Measurements from ENCODE around the gene ILK. TPM values are rescaled to one million over a fixed set of nuclear protein-coding genes. Genes with fewer than 3 reads are reported as not detected.

ILK gene
- total and polyA plus RNA-seq, 2 of the 13 experiments (the other 11 are each of a cell fraction or from before 2014, with no cell fraction given), result 70.3 to 108 TPM

DNA sequence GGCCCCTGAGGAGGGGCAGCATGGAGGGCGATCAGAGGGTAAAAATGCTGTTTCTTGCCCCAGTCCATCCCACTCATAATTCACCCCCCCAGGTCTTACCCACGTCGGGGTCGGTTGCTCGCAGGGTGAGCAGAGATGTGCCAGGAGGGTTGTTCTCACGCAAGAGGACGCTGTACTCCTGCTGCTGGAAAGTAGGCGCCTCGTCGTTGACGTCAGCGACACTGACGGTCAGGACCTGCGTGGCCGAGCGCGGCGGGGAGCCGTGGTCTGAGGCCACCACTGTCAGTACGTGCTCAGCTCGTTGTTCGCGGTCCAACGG, 26.0 kb downstream of the ILK start:
- ChIA-PET CTCF (ENCODE audit: low intra/inter-chr PET ratio, low total read pairs) (no interaction called here), POLR2A (no interaction called here)
- no peak overlapping the region for H3K27ac ChIP-seq (ENCODE audit: extremely low read length, insufficient read depth, low read length)
- intact Hi-C loops (cut with micrococcal nuclease; ENCODE audit: unreplicated experiment), result no loop called here
- ATAC-seq (no peak), FAIRE-seq (no peak), DNase-seq (ENCODE audit: low spot score) (no peak)
- BruUV-seq (replicated peaks), result no TSS peak
- H3K4me3 ChIP-seq (replicated peaks in 1 of 3; ENCODE audit: insufficient read depth in 1 of 3, low read depth in 2 of 3, low read length in 3 of 3), result no peak overlapping the region
- no peaks in the 10 kb centered on the region for H3K9me3 ChIP-seq (ENCODE audit: low read length)
- H3K27me3 ChIP-seq (ENCODE audit: control insufficient read depth in 1 of 2, insufficient read depth in 2 of 2, low read length in 2 of 2), result peaks cover 12 to 72% of the 10 kb centered on the region in 2 experiments; a peak in 4 of 5 replicates
- no peak for TF ChIP-seq POGZ (CRISPR knock-in tag; IDR thresholded peaks at IDR 0.05)
- TF ChIP-seq AGO1 (IDR thresholded peaks at IDR 0.05; ENCODE audit: low read depth, low read length, poor library complexity, severe bottlenecking), result no peak
- TF ChIP-seq ZSCAN22 (CRISPR knock-in tag; IDR thresholded peaks at IDR 0.05), result no peak
- no peak for TF ChIP-seq KLF9 (CRISPR knock-in tag; IDR thresholded peaks at IDR 0.05; ENCODE audit: low read depth)
- H3K79me2 ChIP-seq (ENCODE audit: insufficient read depth, low read length), result no peaks in the 10 kb centered on the region
- H3K4me2 ChIP-seq (ENCODE audit: low read depth, low read length), result no peak overlapping the region
- peaks cover 24% of the 10 kb centered on the region for H3K4me1 ChIP-seq (ENCODE audit: insufficient read depth, low read length)
- no peaks in the 10 kb centered on the region for H3K36me3 ChIP-seq (replicated peaks in 1 of 2; ENCODE audit: control insufficient read depth in 1 of 2, insufficient read depth in 2 of 2, low read length in 2 of 2)
- in situ Hi-C loops (cut with HindIII; ENCODE audit: extremely low pct_ligation_motif_present, low pct_unique_long_range_greater_than_20kb), result no loop called here
- no peaks in the 10 kb centered on the region for H4K20me1 ChIP-seq (ENCODE audit: insufficient read depth, low read length)
- WGBS (ENCODE audit: low lambda C conversion rate), result 89% methylated on average over 18 of the region's 24 CpGs
- no peak overlapping the region for H3K9ac ChIP-seq (ENCODE audit: insufficient read depth, low read depth, low read length)
- no peak overlapping the region for H2AFZ ChIP-seq (ENCODE audit: low read length)

DNA sequence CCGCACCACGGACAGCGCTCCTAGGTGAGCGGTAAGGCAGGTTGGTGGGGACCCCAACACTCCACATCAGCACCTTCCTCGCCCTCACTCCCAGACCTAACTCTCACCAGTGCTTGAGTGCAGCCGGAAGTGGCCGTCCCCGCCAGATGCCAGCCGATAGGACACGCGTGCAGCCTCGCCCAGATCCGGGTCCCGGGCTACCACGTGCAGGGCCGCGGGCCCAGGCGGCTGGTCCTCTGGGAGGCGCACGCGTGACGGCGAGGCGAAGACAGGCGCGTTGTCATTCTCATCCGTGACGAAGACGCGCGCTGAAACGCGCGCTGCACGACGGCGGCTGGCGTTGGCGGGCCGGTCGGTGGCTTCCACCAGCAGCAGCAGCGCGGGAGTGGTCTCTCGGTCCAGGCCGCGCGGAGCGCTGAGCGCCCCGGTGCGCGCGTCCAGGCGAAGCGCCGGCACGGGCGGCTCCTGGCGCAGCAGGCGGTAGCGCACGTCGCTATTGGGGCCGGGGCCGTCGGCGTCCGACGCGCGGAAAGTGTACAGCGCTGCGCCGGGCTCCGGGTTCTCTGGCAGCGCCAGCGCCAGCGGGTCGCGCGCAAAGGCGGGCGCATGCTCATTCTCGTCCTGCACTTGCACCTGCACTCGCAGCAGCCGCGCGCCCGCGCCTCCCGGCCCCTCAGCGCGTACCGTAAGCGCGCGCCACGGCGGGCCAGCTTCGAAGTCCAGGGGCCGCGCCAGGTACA, 26.5 kb downstream of the ILK start:
- no peaks in the 10 kb centered on the region for H4K20me1 ChIP-seq (ENCODE audit: insufficient read depth, low read length)
- peaks cover 24% of the 10 kb centered on the region for H3K4me1 ChIP-seq (ENCODE audit: insufficient read depth, low read length)
- H3K4me3 ChIP-seq (replicated peaks in 1 of 3; ENCODE audit: insufficient read depth in 1 of 3, low read depth in 2 of 3, low read length in 3 of 3), result peak overlapping the region in 1 of 3 experiments; percentile 48; a peak in 2 of 6 replicates
- H3K27ac ChIP-seq (ENCODE audit: extremely low read length, insufficient read depth, low read length), result no peak overlapping the region
- FAIRE-seq (no peak), ATAC-seq (no peak; the same call in 2 of the 3 replicates), DNase-seq (ENCODE audit: low spot score) (no peak)
- H3K79me2 ChIP-seq (ENCODE audit: insufficient read depth, low read length), result no peaks in the 10 kb centered on the region
- no TSS peak for BruUV-seq (replicated peaks)
- peaks cover 9 to 67% of the 10 kb centered on the region in 2 experiments; a peak in 4 of 5 replicates for H3K27me3 ChIP-seq (ENCODE audit: control insufficient read depth in 1 of 2, insufficient read depth in 2 of 2, low read length in 2 of 2)
- ChIA-PET CTCF (ENCODE audit: low intra/inter-chr PET ratio, low total read pairs) (no interaction called here), POLR2A (no interaction called here)
- WGBS (ENCODE audit: low lambda C conversion rate), result 47% methylated on average over 38 of the region's 102 CpGs
- no peak overlapping the region for H2AFZ ChIP-seq (ENCODE audit: low read length)
- H3K9ac ChIP-seq (ENCODE audit: insufficient read depth, low read depth, low read length), result no peak overlapping the region
- no peaks in the 10 kb centered on the region for H3K9me3 ChIP-seq (ENCODE audit: low read length)
- intact Hi-C loops (cut with micrococcal nuclease; ENCODE audit: unreplicated experiment), result no loop called here
- in situ Hi-C loops (cut with HindIII; ENCODE audit: extremely low pct_ligation_motif_present, low pct_unique_long_range_greater_than_20kb), result no loop called here
- H3K4me2 ChIP-seq (ENCODE audit: low read depth, low read length), result peak overlapping the region; percentile 51
- no peaks in the 10 kb centered on the region for H3K36me3 ChIP-seq (replicated peaks in 1 of 2; ENCODE audit: control insufficient read depth in 1 of 2, insufficient read depth in 2 of 2, low read length in 2 of 2)
- TF ChIP-seq ZNF563 (CRISPR knock-in tag; IDR thresholded peaks at IDR 0.05) (0 out of 2 replicates have a peak, but pooled peaks have one; percentile 9), SOX13 (IDR thresholded peaks at IDR 0.05) (no peak), SOX13 (CRISPR knock-in tag; conservative IDR thresholded peaks at IDR 0.05 in 1 of 2, IDR thresholded peaks at IDR 0.05 in 1 of 2) (no peak)
- TF ChIP-seq, protein P1, sequence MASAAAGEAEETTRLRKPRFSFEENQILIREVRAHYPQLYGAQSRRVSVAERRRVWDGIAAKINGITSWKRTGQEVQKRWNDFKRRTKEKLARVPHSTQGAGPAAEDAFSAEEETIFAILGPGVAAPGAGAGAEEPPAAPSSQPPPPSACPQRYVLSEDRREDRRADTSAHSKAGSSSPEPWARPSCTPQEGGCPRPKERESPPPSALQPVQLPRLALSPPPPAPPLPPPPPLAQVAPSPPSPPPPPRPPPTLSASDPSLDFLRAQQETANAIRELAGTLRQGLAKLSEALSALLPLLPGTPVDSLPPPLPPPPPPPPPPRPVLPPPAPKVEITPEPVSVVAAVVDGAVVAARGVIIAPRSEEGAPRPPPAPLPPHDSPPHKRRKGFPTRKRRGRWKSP (CRISPR knock-in tag; IDR thresholded peaks at IDR 0.05), result peak; percentile 92; the same call in 1 of the 2 replicates
- TF ChIP-seq, protein P2, sequence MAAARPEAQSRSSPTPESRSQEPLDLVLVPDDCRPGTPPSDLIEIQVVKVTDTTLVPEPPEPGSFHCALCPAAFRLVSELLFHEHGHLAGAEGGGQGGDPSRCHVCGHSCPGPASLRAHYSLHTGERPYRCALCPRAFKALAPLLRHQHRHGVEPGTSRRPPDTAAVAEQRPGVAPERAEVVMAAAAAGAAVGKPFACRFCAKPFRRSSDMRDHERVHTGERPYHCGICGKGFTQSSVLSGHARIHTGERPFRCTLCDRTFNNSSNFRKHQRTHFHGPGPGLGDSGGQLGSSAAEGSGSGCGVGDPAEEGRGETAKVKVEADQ (CRISPR knock-in tag; IDR thresholded peaks at IDR 0.05; ENCODE audit: borderline replicate concordance), result no peak
- TF ChIP-seq, protein P3, sequence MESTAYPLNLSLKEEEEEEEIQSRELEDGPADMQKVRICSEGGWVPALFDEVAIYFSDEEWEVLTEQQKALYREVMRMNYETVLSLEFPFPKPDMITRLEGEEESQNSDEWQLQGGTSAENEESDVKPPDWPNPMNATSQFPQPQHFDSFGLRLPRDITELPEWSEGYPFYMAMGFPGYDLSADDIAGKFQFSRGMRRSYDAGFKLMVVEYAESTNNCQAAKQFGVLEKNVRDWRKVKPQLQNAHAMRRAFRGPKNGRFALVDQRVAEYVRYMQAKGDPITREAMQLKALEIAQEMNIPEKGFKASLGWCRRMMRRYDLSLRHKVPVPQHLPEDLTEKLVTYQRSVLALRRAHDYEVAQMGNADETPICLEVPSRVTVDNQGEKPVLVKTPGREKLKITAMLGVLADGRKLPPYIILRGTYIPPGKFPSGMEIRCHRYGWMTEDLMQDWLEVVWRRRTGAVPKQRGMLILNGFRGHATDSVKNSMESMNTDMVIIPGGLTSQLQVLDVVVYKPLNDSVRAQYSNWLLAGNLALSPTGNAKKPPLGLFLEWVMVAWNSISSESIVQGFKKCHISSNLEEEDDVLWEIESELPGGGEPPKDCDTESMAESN (CRISPR knock-in tag; conservative IDR thresholded peaks at IDR 0.05), result no peak
- TF ChIP-seq, protein P4, sequence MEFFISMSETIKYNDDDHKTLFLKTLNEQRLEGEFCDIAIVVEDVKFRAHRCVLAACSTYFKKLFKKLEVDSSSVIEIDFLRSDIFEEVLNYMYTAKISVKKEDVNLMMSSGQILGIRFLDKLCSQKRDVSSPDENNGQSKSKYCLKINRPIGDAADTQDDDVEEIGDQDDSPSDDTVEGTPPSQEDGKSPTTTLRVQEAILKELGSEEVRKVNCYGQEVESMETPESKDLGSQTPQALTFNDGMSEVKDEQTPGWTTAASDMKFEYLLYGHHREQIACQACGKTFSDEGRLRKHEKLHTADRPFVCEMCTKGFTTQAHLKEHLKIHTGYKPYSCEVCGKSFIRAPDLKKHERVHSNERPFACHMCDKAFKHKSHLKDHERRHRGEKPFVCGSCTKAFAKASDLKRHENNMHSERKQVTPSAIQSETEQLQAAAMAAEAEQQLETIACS (CRISPR knock-in tag; IDR thresholded peaks at IDR 0.05), result peak; percentile 72
